Stimulated activated CD8-positive, alpha-beta memory T cell treated with anti-CD3 and anti-CD28 coated beads, Interleukin-7, amount 100 ng/mL, for 24 hours (primary cell): ENCODE results near the gene PDCD1.

Source experiments
- DNase-seq: peaks from one replicate; pipeline ENCODE4 v3.0.0-alpha.2; 2020; ENCODE audit warnings: low read depth

PDCD1 gene

GRCh38 chr2:241895712-241896641, 37.3 kb upstream of the PDCD1 start:
- no peak for DNase-seq

GRCh38 chr2:241895427-241895711, 36.7 kb upstream of the PDCD1 start:
- DNase-seq = no peak

- DNase-seq = no peak
These were observed 36.2 kb upstream of the PDCD1 start for GRCh38 chr2:241894681-241895426.

DNA sequence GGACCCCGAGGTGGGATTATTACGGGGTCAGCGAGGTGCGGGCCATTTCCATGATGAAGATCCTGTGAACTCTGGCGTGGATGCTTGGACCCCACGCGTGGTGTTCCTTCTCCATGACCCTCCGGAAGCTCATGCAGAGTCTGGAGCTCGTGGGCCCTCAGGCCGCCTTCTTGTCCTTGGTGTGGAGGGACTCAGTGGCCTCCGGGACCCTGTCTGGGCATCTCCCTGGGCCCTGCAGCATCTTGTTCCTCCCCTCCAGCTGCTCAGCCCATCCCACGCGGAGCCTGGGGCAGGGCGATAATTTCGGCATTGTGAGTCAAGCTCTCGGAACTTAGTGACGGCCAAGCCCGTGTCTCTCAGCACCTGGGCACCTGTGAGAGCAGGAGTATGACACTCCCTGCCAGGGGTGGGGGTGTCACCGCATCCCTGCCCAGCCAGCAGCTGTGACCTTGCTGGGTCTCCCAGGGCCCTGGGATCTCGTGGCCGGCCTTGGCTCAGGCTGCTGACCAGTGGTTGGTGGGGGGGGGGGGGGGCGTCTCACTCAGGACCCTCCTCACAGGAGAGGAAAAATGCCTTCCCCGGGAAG, 35.5 kb upstream of the PDCD1 start:
- DNase-seq = no peak

- DNase-seq = no peak
These were observed 34.6 kb upstream of the PDCD1 start for GRCh38 chr2:241893265-241893664.

GRCh38 chr2:241892299-241893137, 33.8 kb upstream of the PDCD1 start:
- DNase-seq = no peak

DNA sequence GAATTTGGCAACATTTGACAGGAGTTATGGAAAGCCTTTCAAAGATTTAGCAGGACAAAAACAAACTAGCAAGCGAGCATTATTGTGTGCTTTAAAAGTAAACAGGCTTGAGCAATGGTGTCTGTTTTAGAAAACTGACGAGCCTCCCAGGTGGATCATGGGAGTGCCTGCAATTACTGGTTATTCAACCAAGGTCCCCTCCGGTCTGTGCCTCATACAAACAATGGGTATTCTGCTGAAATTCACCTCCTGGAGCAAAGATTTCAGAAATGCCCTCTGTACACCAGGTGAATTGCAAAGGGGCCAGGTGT, 33.2 kb upstream of the PDCD1 start:
- no peak for DNase-seq

- no peak for DNase-seq
These were observed 32.8 kb upstream of the PDCD1 start for GRCh38 chr2:241891315-241891987.

- no peak for DNase-seq
These were observed 32.0 kb upstream of the PDCD1 start for GRCh38 chr2:241890524-241891235.

- no peak for DNase-seq
These were observed 29.9 kb upstream of the PDCD1 start for GRCh38 chr2:241888641-241889040.

DNA sequence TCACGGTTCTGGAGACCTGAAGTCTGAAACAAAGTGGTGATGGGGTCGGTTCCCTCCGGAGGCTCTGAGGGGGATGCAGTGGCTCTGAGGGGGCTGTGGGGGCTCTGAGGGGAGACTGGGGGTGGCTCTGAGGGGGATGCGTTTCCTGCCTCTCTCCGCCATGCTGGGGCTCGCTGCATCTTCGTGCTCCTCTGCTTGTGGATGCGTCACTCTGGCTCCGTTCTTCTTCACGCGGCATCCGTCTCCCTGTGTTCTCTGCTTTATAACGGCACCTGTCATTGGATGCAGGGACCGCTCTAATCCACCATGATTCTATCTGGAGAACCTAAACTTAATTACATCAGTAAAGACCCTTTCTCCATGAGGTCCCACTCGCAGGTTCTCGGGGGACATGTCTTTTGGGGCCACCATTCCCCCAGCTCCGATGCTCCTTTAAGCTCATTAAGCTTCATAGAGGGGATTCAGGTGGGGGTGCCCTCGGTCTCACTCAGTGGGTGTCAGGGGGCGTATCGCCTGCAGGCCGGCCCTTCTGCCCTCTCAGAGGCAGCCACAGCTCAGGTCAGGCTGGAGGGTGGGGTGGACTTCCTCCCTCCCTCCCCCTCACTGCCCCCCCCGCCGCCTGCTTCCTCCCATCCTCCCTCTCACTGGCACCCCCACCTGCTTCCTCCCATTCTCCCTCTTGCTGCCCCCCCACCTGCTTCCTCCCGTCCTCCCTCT, 29.3 kb upstream of the PDCD1 start:
- DNase-seq = no peak

GRCh38 chr2:241886840-241887447, 28.2 kb upstream of the PDCD1 start:
- DNase-seq = no peak

GRCh38 chr2:241885946-241886643, 27.4 kb upstream of the PDCD1 start:
- no peak for DNase-seq

DNA sequence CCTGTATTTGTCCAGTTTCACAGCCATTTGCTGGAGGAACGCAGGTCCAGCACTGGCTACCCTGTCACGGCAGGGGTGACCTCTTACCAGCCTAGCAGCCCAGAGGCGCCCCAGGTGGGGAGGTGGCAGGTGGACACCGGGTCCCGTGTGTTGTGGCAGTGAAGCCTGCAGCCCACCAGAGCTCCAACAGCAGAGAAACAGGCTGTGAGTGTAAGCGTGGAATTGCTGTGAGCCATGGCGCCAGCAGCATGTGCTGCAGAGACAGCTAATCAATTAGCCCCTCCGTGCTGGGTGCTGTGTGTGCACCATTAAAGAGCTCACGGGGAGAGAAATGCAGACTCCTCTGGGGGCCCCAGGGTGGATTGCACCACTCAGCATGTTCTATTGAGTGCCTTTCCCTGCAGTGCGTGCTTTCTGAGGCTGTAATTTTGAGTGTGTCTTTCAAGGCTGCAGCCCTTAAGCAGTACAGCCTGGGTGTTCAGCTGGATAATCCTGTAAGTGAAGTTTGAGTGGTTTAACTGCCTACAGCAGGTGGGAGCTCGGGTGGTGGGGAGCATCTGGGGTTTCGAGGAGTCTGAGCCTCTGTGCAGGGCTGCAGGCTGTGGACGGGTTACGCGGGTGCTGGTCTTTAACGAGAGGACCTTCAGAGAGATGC, 26.7 kb upstream of the PDCD1 start:
- no peak for DNase-seq

DNA sequence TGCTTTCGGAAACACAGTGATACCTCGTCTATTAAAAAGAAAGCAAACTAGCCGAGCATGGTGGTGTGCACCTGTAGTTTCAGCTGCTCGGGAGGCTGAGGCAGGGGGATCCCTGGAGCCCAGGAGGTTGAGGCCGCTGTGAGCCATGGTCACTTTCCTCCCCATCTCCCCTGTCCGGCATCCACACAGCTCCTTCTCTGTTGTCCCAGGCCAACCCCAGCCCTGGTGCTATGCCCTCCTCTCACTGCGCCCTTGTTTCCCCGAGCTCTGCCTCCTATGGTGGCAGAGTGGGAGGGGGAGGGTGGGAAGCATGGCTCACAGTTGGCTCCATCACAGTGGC, 26.2 kb upstream of the PDCD1 start:
- DNase-seq = no peak

DNA sequence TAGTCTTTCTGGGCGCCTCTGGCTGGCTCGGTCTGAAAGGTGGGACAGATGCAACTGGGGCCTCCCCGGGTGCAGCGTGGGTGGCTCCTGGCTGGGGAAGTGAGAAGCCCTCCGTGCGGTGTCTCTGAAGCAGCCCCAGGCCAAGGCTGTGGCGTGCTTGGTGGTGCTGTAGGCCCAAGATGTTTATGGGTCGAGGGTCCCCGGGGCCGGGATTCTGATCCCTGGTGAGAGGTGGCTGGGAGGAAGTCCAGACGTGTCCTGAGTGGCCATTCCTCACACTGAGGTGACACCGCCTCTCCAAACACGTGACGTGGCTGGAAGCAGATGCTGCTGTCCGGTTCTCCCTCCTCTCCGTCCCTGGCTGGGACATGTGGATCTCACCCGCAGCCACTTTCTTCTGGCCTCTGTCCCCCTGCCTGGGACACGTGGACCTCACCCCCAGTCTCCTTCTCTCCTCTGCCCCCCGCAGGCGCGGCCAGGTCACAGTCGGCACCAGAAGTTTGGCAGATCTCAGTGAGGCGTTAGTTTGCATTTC, 23.5 kb upstream of the PDCD1 start:
- DNase-seq = peak; percentile 56

DNA sequence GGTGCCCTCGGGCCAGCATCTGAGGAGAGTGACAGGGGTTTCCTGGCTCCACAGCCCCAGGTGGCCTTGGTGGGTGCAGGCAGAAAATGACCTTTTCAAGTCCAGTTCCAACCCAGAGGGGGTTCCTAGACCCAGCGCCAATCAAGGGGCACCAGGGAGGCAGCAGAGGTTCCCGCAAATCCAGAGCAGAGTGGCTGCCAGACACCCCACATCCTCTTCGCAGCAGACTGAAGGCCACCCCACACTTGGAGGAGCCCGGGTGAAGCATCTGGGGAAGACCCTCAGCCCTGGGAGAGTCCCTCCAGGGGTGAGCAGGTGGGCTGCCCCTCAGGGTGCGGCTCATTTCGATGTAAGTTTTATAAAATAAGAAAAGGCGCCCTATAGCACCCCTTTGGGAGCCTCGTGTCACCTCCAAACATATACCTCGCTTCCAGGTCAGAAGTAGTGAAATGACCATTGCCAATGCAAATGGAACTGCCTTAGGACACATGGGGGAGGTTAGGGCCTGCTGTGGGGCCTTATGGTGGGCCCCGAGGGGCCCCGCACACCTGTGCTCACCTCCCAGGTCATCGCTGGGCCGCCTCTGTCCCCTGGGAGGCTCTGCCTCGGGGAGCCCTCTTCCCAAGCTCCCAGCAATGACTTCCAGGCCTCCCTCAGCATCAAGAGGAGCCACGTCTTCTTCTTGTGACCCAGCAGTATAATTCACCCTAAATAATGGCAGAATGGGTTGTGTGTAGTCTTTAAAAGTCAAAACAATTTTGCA, 21.8 kb upstream of the PDCD1 start:
- DNase-seq = no peak

DNA sequence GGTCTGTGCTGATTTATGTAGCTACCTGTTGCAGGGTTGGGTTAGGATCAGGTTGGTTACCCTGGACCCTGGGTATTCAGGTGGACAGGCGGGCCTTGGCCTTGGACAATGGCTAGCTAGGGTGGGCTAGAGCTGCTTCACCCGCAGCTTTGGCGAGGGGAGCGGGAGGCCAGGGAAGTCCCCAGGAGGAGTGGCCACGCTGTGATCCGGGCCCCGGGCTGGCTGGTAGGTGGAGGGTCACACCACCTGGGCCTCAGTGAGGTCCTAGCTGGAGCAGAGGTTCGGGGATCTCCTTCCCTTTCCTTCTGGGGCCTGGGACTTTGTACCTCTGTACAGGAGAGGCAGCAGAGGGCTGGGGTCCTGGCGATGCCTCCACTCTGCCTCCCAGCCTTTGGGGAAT, 20.6 kb upstream of the PDCD1 start:
- no peak for DNase-seq
